GM11168 (cell line): ENCODE results near the gene PARL.
"Not testable (repeated sequence)": the region's sequence is repeated elsewhere in the genome, so short reads cannot be mapped to it uniquely, and the experiment has no call there.

Experiments
- in situ Hi-C: fragments of 300-500 bp; cut with MboI; formaldehyde crosslinking; loops from one replicate; pipeline ENCODE4 v1.12.0; 2022; ENCODE audit warnings: low sequenced_read_pairs; ENCODE audit not compliant: unreplicated experiment

PARL gene

DNA sequence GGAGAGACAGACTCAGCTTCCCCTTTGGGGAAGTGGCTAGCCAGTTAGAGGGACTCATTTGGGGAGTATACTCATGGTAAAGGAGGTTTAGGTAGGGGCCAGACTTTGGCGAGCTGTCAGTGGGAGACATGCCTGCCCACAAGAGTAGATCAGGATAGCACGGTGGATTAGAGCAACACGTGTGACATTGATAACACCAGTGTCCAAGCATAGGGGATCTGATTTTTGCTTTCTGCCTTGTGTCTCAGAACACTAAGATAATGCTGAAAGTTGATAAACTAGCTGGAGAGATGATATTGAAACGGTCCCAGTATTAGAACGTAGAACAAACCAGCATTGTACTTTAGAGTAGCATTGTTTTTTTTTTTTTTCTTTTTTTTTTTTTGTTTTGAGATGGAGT is 85.2 kb downstream of the PARL start:
- in situ Hi-C loops: no loop called here

DNA sequence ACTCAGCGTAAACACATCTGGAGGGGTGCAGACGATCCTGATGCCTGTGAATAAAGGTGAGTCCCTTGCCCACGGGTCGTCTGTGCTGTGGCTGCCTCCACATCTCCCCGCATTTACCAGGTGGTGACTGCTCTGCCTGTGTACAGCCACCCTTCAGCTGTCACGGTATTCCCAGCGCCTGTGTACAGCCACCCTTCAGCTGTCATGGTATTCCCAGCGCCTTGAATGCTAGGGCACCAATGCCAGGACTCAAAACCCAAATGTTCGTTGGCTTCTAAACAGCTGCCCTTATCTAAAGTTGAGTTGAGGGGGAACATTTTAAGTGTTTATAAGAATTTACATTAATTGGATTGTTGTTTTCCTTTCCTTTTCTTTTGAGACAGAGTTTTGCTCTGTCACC is 86.7 kb downstream of the PARL start:
- in situ Hi-C loops: no loop called here

DNA sequence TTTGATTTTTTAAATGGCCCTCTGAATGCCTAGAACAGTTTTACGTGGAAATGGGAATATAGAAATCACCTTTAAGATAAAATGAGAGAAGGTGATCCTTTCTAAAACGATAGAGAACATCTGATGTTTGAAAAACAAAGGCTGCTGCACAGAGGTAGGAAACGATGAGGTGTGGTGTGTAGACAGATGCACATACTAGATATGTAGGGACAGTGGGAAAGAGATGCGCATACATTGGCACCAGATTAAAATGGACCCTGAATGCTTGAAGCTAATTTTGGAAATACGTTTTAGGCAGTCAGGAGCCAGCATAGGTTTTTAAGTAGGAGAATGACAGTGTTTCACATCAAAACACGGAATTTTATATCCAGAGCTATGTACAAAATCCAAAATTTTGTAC is 88.3 kb downstream of the PARL start:
- in situ Hi-C loops: no loop called here

DNA sequence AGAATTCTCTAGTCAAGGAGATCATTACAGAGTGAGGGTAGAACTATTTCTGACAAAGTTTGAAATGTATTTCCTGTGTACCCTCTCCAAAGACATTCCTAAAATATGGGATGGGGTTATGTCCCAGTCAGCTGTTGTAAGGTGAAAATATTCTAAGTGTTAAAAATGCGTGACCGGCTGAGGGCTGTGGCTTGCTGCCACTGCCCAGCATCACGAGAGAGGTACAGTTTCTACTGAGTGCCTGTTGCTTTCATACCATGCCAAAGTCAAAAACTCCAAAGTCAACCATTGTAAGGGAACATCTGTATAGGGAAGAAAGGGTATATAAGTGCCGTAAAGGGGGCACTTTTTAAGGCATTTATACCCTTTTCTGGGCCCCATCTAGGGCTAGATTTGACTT is 90.2 kb downstream of the PARL start:
- in situ Hi-C loops: no loop called here

DNA sequence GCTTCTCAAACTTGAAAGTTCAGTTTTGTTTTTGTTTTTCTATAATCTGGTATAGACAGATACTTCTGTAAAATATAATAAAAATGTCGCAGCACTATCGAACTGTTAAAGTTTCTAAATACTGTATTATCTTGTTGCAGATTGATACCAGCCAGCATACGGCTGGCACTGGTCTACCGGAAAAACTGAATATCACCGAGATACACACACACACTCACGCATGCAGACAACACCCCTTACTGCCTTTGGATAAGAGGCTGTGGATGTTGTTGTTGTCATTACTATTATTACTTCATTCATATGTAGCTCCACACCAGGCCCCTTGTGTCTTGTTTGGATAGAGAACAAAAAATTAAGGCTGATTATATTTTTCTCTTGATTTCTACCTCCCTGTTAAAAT is 91.7 kb downstream of the PARL start:
- in situ Hi-C loops: no loop called here

DNA sequence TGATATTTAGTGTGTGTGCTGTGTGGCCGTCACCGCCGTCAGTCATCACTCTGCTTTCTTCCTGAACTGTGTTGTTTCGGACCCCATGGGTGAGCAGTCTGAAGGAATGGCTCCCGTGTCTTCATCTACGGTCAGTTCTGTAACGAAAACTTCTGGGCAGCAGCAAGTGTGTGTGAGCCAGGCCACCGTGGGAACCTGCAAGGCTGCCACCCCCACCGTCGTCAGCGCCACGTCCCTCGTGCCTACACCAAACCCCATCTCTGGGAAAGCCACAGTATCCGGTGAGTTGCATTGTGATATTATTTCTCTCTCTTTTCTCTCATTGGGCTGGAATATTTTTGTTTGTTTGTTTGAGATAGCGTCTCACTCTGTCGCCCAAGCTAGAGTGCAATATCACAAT is 94.0 kb downstream of the PARL start:
- in situ Hi-C loops: no loop called here

DNA sequence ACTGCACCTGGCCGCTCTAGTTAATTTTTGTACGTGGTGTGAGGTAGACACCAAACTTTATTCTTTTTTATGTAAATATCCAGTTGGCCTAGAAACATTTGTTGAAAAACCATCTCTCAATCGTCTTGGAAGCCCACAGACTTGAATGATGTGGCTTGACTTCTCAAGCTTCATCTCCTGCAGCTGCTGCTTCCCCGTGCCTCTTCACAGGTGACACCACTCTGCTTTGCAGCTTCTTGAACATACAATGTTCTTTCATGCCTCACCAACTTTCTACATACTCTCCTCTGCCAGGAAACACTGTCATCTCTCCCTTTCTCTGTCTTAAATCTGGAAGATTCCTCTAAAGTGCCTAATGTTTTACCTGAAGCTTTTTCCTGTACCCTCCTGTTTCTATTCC is 94.9 kb downstream of the PARL start:
- in situ Hi-C loops: no loop called here

DNA sequence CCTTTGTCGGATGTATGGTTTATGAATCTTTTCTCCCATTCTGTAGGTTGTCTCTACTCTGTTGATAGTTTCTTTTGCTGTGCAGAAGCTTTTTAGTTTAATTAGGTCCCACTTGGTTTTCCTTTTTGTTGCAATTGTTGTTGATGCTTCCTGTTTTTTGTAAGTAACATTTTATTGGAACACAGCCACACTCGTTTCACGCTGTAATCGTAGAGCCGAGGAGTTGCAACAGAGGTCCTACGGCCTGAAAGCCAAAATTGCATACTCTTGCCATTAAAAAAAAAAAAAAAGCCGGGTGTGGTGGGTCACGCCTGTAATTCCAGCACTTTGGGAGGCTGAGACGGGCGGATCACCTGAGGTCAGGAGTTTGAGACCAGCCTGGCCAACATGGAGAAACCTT is 100.2 kb downstream of the PARL start:
- in situ Hi-C loops: not testable (repeated sequence)

DNA sequence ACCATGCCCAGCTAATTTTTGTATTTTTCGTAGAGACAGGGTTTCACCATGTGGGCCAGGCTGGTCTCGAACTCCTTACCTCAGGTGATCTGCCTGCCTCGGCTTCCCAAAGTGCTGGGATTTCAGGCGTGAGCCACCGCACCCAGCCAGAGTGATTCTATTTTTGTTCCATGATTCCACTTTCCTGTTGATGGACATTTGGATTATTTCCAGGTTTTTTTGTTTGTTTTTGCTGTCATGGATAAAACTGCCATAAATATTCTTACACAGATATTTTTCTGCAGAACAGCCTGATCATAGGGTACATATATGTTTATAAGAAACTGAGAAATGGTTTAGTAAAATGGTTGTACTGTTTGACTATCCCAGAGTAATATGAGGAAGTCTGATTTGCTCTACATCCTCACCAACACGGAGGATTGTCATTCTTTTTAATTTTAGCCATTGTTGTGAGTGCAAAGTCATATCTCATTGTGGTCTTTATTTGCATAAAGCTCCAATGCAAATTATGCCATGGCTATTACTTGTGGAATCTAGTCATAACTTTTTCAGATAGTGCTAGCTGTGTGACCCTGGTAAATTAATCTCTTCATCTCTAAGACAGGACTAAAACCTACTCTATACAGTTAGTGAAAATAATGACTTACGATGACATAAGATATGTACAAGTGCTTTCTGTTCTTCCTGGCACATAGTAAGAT is 102.0 kb downstream of the PARL start:
- in situ Hi-C loops: no loop called here

DNA sequence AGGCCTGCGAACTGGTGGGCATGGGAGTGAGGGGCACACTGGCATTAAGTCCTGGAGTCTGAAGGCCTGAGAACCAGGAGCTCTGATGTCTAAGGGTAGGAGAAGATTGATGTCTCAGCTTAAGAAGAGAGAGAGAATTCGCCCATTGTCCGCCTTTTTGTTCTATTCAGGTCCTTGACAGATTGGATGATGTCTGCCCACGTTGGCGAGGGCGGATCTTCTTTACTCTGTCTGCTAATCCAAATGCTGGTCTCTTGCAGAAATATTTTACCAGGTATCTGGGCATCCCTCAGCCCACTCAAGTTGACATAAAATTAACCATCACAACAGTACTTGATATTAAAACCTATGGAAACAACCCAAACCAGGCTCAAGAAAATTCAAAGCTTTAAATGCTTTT is 103.4 kb downstream of the PARL start:
- in situ Hi-C loops: no loop called here

DNA sequence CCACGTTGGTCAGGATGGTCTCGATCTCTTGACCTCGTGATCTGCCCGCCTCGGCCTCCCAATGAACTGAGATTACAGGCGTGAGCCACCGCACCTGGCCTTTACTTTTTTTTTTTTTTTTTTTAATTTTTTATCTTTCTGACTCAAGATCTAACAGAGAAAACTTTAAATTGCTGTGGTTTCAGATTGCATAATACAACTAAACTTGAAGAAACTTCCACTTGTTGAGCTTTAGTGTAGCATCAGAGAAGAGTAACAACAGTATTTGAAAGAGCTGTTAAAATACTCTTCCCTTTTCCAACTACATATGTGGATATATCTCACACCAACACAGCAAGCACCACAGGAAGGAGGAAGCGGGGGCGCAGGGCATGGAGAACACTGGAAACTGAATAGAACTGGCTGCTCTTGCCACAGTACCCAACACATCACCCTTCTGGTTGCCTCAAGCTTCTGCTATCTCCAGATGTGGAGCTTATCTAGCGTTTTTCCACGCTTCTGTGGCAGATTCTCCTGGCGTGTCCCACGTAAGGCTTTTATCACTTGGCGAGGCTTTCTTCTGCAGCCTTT is 104.7 kb downstream of the PARL start:
- in situ Hi-C loops: no loop called here
